Measurements from ENCODE around the gene ABCC5.

GRCh38 chr3:183946037-183946436 is 71.6 kb downstream of the ABCC5 start:
- TF ChIP-seq, protein P1, sequence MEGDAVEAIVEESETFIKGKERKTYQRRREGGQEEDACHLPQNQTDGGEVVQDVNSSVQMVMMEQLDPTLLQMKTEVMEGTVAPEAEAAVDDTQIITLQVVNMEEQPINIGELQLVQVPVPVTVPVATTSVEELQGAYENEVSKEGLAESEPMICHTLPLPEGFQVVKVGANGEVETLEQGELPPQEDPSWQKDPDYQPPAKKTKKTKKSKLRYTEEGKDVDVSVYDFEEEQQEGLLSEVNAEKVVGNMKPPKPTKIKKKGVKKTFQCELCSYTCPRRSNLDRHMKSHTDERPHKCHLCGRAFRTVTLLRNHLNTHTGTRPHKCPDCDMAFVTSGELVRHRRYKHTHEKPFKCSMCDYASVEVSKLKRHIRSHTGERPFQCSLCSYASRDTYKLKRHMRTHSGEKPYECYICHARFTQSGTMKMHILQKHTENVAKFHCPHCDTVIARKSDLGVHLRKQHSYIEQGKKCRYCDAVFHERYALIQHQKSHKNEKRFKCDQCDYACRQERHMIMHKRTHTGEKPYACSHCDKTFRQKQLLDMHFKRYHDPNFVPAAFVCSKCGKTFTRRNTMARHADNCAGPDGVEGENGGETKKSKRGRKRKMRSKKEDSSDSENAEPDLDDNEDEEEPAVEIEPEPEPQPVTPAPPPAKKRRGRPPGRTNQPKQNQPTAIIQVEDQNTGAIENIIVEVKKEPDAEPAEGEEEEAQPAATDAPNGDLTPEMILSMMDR (conservative IDR thresholded peaks at IDR 0.05) = no peak
- no peak for TF ChIP-seq EZH2 (IDR thresholded peaks at IDR 0.05; ENCODE audit: low read depth)

Measured in PC-9 (cell line).